ENCODE results near the gene ADM5. TPM values are rescaled to one million over a fixed set of nuclear protein-coding genes. Genes with fewer than 3 reads are reported as not detected.

ADM5 gene
- total RNA-seq, 1 experiment from 2014 or later: 4.7 TPM

DNA sequence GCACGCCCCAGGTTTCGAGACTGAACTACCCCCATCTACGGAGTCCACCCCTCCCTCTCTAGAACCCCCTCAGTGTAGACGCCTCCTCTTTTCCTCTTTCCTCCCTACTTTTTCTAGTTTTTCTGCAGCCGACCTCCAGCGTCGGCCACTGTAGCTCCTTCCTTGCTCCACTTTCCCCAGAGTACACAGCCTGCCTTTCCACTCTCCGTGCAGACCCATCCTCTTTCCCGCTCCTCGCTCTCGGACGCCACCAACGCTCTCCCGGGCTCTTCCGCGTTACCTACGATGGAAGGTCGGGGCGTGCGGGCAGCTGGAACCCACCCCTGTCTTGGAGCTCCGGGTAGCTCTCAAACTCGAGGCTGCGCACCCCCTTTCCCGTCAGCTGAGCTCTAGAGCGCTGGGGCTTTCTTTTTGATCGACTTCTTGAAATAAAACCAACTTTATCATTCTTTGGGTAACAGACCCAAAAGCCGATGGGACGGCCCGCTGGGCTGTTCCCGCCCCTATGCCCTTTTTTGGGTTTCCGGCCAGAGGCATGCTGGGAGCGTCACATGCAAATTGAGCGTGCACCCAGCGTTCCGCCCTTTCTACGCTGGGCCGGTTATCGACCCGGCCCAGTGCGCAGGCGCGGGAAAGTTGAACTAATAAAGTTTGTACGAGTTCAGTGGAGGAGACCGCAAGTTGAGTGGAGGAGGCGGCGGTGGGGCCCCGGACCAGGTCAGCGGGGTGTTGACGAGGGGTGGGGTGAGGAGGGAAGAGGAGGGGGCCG lies 23.9 kb upstream of the ADM5 start, which contains the start of the genes BCL2L12 and IRF3:
BCL2L12 (plus strand) TSS at position 583 of the 769 bp plus-strand sequence. CDS start 760 bp downstream, outside the sequence.
IRF3 (minus strand) TSS at position 507 of the 769 bp plus-strand sequence. CDS start 1,019 bp downstream, outside the sequence.
- intact Hi-C loops (cut with micrococcal nuclease; ENCODE audit: unreplicated experiment): no loop called here
- no TSS peak for BruUV-seq (replicated peaks)
- ATAC-seq (peak; percentile 86), DNase-seq (ENCODE audit: low read depth, low spot score) (no peak)
- H3K36me3 ChIP-seq (ENCODE audit: control insufficient read depth, insufficient read depth, low read length): peaks cover 10% of the 10 kb centered on the region; the same call in 1 of the 2 replicates
- H3K4me3 ChIP-seq (ENCODE audit: low read depth in 2 of 2, low read length in 2 of 2): peak within 1 kb of the TSS; percentile 71 to 95
- in situ Hi-C loops (cut with HindIII; ENCODE audit: low pct_unique_long_range_greater_than_20kb, low sequenced_read_pairs): no loop called here
- TF ChIP-seq REST (IDR thresholded peaks at IDR 0.05; ENCODE audit: insufficient read depth in 1 of 2, low read depth in 2 of 2, low read length in 1 of 2) (no peak), SIN3A (IDR thresholded peaks at IDR 0.05; ENCODE audit: borderline replicate concordance, insufficient read depth, low read depth, low read length) (0 out of 2 replicates have a peak, but pooled peaks have one; percentile 58), CTCF (IDR thresholded peaks at IDR 0.05) (no peak)
- H3K27me3 ChIP-seq (ENCODE audit: control insufficient read depth, insufficient read depth, low read length): no peaks in the 10 kb centered on the region
- H3K4me1 ChIP-seq (ENCODE audit: control insufficient read depth, insufficient read depth, low read length): peaks cover 2% of the 10 kb centered on the region; the same call in 1 of the 2 replicates
- peak within 1 kb of the TSS; percentile 90 for H3K27ac ChIP-seq (ENCODE audit: low read length)
- POLR2A ChIA-PET: interaction anchor here (0.6 to 0.8 kb wide), 2 partner anchors 11 to 51 kb away, joined by 3 to 5 read pairs; partner anchors contain the start of gene PRMT1
- no peaks in the 10 kb centered on the region for H3K9me3 ChIP-seq (ENCODE audit: control insufficient read depth, insufficient read depth, low read depth, low read length)
- CTCF ChIA-PET: no interaction called here

- DNase-seq (ENCODE audit: low read depth, low spot score) (no peak), ATAC-seq (peak; percentile 5; the same call in 1 of the 2 replicates)
- ChIA-PET CTCF (no interaction called here), POLR2A (interaction anchor here (0.6 kb wide), 1 partner anchor 50 kb away, joined by 3 read pairs; no protein-coding TSS in a partner anchor)
- H3K36me3 ChIP-seq (ENCODE audit: control insufficient read depth, insufficient read depth, low read length): peaks cover 10% of the 10 kb centered on the region; the same call in 1 of the 2 replicates
- in situ Hi-C loops (cut with HindIII; ENCODE audit: low pct_unique_long_range_greater_than_20kb, low sequenced_read_pairs): no loop called here
- H3K27ac ChIP-seq (ENCODE audit: low read length): peak overlapping the region; percentile 90
- no peak for TF ChIP-seq TCF7L2 (IDR thresholded peaks at IDR 0.05; ENCODE audit: low read depth, low read length)
- no peak for TF ChIP-seq SIN3A (IDR thresholded peaks at IDR 0.05; ENCODE audit: borderline replicate concordance, insufficient read depth, low read depth, low read length)
- no peak for TF ChIP-seq POLR2AphosphoS5 (IDR thresholded peaks at IDR 0.05; ENCODE audit: low read depth, low read length)
- TF ChIP-seq CTCF (IDR thresholded peaks at IDR 0.05): no peak
- no peak for TF ChIP-seq REST (IDR thresholded peaks at IDR 0.05; ENCODE audit: insufficient read depth in 1 of 2, low read depth in 2 of 2, low read length in 1 of 2)
- H3K9me3 ChIP-seq (ENCODE audit: control insufficient read depth, insufficient read depth, low read depth, low read length): no peaks in the 10 kb centered on the region
- peak overlapping the region; percentile 71 to 95 for H3K4me3 ChIP-seq (ENCODE audit: low read depth in 2 of 2, low read length in 2 of 2)
- TSS peak; percentile 91 for BruUV-seq (replicated peaks)
- no peaks in the 10 kb centered on the region for H3K27me3 ChIP-seq (ENCODE audit: control insufficient read depth, insufficient read depth, low read length)
- intact Hi-C loops (cut with micrococcal nuclease; ENCODE audit: unreplicated experiment): no loop called here
- peaks cover 2% of the 10 kb centered on the region; the same call in 1 of the 2 replicates for H3K4me1 ChIP-seq (ENCODE audit: control insufficient read depth, insufficient read depth, low read length)
These were observed 23.3 kb upstream of the ADM5 start for GRCh38 chr19:49666120-49666444.

Data from Panc1 (cell line).